Esophagus muscularis mucosa (tissue), 3 donors: Measurements from ENCODE around the gene LMOD2.

Experiments used
- POLR2A ChIP-seq: fragments of 450-650 bp; IDR thresholded peaks from one replicate; pipeline ENCODE4 v1.6.1; 2017; ENCODE audit warnings: antibody characterized with exemption, moderate library complexity, mild to moderate bottlenecking, low read depth
- POLR2AphosphoS5 ChIP-seq, 2 donors: sonication (generic); formaldehyde crosslinking; IDR thresholded peaks; one replicate each; pipeline ENCODE4 v1.6.1; 2017; ENCODE audit warnings: antibody characterized with exemption in 2 of 2
- TF ChIP-seq, protein P1 (sequence below), 3 experiments: fragments of 200-600 bp in 2 of 3; fragments of 450-650 bp in 1 of 3; sonication (generic) in 2 of 3; IDR thresholded peaks; one replicate each; pipeline ENCODE4 v1.5.1; 2017 to 2019; ENCODE audit warnings: antibody characterized with exemption in 3 of 3, mild to moderate bottlenecking in 2 of 3, moderate library complexity in 1 of 3

DNA sequence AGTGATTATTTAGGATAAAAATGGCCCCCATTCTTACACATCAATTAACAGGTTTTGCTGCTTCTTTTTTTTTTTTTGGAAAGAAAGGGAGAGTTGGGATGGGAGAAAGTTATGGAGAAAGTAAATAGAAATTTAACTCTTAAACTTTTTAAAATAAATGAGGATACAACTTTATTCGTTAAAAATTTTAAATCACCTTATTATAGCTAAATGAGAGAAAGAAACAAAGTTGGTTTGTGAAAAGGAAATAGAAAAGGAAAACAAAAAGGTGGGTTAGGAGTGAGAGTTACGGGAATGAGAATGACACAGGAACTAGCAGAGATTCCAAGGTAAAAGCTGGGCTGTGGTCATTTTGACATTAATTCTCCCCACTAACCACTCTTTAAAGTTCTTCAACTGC, 34.9 kb downstream of the LMOD2 start:
- TF ChIP-seq, protein P1, sequence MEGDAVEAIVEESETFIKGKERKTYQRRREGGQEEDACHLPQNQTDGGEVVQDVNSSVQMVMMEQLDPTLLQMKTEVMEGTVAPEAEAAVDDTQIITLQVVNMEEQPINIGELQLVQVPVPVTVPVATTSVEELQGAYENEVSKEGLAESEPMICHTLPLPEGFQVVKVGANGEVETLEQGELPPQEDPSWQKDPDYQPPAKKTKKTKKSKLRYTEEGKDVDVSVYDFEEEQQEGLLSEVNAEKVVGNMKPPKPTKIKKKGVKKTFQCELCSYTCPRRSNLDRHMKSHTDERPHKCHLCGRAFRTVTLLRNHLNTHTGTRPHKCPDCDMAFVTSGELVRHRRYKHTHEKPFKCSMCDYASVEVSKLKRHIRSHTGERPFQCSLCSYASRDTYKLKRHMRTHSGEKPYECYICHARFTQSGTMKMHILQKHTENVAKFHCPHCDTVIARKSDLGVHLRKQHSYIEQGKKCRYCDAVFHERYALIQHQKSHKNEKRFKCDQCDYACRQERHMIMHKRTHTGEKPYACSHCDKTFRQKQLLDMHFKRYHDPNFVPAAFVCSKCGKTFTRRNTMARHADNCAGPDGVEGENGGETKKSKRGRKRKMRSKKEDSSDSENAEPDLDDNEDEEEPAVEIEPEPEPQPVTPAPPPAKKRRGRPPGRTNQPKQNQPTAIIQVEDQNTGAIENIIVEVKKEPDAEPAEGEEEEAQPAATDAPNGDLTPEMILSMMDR (IDR thresholded peaks at IDR 0.05), result no peak
- no peak for TF ChIP-seq POLR2AphosphoS5 (IDR thresholded peaks at IDR 0.05)
- TF ChIP-seq POLR2A, result no peak
